Amniotic epithelial cell (primary cell): ENCODE data around the gene CD151.

Experiments
- DNase-seq: peaks from one replicate; pipeline ENCODE4 v3.0.0-alpha.2; 2010; ENCODE audit warnings: low read depth

The CD151 gene

GRCh38 chr11:832529-833113 lies at the start of gene CD151:
Gene CD151 (plus strand): TSS chr11:832952. CDS start chr11:836070, 3,118 bp downstream.
- DNase-seq, result peak; percentile 34

GRCh38 chr11:783581-784015 lies 49.2 kb upstream of the CD151 start:
- DNase-seq, result peak; percentile 72

GRCh38 chr11:786235-787083 lies 46.3 kb upstream of the CD151 start:
- DNase-seq, result no peak

GRCh38 chr11:787084-787675 lies 45.6 kb upstream of the CD151 start:
- DNase-seq, result no peak

- DNase-seq, result no peak
Measured at GRCh38 chr11:788009-788640, 44.6 kb upstream of the CD151 start.

- no peak for DNase-seq
Measured at GRCh38 chr11:788953-789940, 43.5 kb upstream of the CD151 start.

GRCh38 chr11:789943-790342 lies 42.8 kb upstream of the CD151 start, which contains the start of gene CEND1:
Gene CEND1 (minus strand): TSS chr11:790090. CDS start chr11:788576, 1,514 bp downstream.
- no peak for DNase-seq

- DNase-seq, result no peak
Measured at GRCh38 chr11:790721-791564, 41.8 kb upstream of the CD151 start.

GRCh38 chr11:791658-792534 lies 40.9 kb upstream of the CD151 start:
- no peak for DNase-seq

GRCh38 chr11:792535-792821 lies 40.3 kb upstream of the CD151 start:
- no peak for DNase-seq

- DNase-seq, result no peak
Measured at GRCh38 chr11:792873-793272, 39.9 kb upstream of the CD151 start.

- DNase-seq, result no peak
Measured at GRCh38 chr11:793556-793955, 39.2 kb upstream of the CD151 start.

- no peak for DNase-seq
Measured at GRCh38 chr11:794013-794765, 38.6 kb upstream of the CD151 start.

- DNase-seq, result no peak
Measured at GRCh38 chr11:794766-795633, 37.8 kb upstream of the CD151 start.

GRCh38 chr11:795634-796564 lies 36.9 kb upstream of the CD151 start:
- peak; percentile 82 for DNase-seq

- DNase-seq, result no peak
Measured at GRCh38 chr11:796565-797295, 36.0 kb upstream of the CD151 start.
